ENCODE measurements around the gene CMTM3.
"Not testable (repeated sequence)": the region's sequence is repeated elsewhere in the genome, so short reads cannot be mapped to it uniquely, and the experiment has no call there.

Gene CMTM3

DNA sequence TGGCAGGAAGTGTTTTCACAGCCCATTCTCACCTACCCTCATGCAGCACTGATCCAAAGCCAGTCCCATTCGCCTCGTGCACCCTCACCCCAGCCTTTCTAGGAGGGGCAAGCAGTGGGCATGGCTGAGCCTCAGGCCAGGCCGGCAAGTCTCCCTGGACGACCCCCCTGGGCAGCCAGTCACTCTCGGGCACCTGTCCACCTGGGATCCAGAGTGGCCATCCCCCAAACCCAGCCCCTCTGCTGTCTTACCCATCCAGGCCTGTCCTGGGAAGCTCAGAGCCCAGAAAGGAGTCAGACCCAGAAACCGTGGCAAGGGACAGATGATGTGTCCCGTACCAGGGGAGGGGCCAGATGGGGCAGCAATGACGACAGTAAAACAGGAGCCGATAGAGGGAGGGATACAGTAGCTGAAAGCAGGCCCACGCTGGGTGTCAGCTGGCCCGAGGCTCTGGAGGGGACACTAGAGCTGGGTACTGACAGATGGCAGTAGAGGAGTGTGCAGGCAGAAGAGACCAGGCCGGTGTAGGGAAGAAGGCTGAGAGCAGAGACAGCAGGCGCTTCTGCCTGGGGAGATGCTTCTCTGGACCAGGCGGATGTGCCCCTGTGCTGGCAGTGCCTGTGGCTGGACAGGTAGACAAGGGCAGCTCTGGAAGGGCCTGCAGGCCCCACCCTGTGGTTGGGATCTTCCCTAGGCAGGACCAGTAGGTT lies 5.8 kb downstream of the CMTM3 start:
- no peaks in the 10 kb centered on the region for H3K9me3 ChIP-seq (ENCODE audit: control insufficient read depth, insufficient read depth, low read length)
- peaks cover 16% of the 10 kb centered on the region for H3K36me3 ChIP-seq (ENCODE audit: insufficient read depth, low read length)
- H3K9ac ChIP-seq (ENCODE audit: low read depth, low read length) = no peak overlapping the region
- peaks cover 19% of the 10 kb centered on the region for H3K4me1 ChIP-seq (ENCODE audit: insufficient read depth, low read length)

DNA sequence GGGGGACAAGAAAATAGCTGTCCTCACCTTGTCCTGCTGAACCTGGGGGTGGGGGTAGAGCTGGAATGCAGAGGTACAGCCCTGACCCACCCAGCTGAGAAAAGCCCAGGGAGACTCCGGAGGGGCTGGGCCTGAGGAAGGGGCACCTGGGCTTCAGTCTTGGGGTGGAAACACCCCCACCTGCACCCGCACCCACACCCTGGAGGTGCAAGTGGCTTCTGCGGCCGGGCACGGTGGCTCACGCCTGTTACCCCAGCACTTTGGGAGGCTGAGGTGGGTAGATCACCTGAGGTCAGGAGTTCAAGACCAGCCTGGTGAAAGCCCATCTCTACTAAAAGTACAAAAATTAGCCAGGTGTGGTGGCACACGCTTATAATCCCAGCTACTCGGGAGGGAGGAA lies 7.4 kb downstream of the CMTM3 start:
- H3K36me3 ChIP-seq (ENCODE audit: insufficient read depth, low read length) = peaks cover 16% of the 10 kb centered on the region
- peaks cover 21% of the 10 kb centered on the region for H3K4me1 ChIP-seq (ENCODE audit: insufficient read depth, low read length)
- H3K9me3 ChIP-seq (ENCODE audit: control insufficient read depth, insufficient read depth, low read length); H3K9ac ChIP-seq (ENCODE audit: low read depth, low read length): not testable (repeated sequence)

DNA sequence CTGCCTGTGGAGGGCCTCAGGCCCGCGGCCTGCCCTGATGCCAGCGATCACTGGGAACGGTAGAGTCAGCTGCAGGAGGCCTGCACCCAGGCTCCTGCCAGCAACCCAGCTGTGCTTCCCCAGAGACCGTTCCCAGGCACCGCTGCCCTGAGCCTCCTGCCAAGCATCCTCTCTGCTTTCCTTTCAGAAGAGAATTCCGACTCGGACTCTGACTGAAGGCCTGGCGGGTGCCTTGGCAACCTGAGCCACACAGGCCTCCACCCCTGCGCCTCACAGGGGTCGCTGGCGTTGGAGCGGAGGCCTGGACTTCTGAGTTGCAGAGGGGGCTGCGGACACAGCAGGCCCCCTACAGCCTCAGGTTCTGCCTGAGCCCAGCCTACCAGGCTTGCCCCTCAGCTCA lies 7.9 kb downstream of the CMTM3 start:
- Histone ChIP-seq H3K9me3 (ENCODE audit: control insufficient read depth, insufficient read depth, low read length) (no peaks in the 10 kb centered on the region), H3K9ac (ENCODE audit: low read depth, low read length) (no peak overlapping the region), H3K36me3 (ENCODE audit: insufficient read depth, low read length) (peaks cover 16% of the 10 kb centered on the region), H3K4me1 (ENCODE audit: insufficient read depth, low read length) (peaks cover 25% of the 10 kb centered on the region)

DNA sequence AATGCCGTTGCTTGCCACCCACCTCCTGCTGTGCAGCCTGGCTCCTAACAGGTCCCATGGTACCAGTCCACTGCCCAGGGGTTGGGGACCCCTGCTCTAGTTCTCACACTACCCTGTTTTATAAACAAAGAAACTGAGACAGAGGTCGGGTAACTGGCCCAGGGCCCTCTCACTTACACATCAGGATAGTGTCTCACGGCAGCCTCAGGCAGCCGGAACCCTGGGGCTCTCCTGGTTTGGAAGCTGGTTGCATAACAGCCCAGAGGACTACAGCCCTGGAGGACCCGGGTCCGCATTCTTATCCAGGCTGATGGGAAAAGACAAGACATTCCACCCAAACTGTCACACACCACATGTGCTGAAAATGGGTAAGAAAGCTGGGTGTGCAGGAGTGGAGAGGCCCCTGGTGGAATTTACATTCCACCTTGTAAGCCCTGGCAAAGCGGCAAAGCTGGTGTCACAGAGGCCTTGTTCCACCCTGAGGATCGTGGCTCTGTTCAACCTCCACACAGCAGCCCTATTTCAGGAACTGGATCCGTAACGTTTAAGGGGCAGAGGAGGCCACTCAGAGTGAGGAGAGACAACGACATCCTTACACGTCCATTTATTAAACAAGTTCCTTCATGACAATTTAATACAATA lies 9.8 kb downstream of the CMTM3 start:
- peaks cover 18% of the 10 kb centered on the region for H3K4me1 ChIP-seq (ENCODE audit: insufficient read depth, low read length)
- peaks cover 16% of the 10 kb centered on the region for H3K36me3 ChIP-seq (ENCODE audit: insufficient read depth, low read length)
- H3K9ac ChIP-seq (ENCODE audit: low read depth, low read length) = no peak overlapping the region
- H3K9me3 ChIP-seq (ENCODE audit: control insufficient read depth, insufficient read depth, low read length) = no peaks in the 10 kb centered on the region

DNA sequence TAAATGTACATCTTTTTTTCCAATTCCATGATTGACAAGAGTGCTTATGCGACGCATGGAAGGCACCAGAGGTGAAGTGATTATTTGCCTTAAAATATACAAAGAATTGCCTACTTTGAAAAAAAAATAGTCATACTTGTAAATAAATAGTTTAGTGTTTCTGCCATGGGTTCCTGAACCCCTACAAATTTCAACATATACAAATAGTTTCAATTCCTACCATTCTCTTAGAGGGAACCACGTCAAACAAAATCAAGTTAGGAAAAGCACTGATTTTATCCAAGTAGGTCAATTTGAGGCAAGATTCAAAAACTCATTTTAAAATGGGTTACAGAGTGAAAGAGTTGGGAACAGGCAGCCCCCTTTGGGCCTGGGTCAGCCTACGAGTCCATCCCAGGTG lies 11.7 kb downstream of the CMTM3 start:
- Histone ChIP-seq H3K4me1 (ENCODE audit: insufficient read depth, low read length) (peaks cover 18% of the 10 kb centered on the region), H3K9me3 (ENCODE audit: control insufficient read depth, insufficient read depth, low read length) (no peaks in the 10 kb centered on the region), H3K9ac (ENCODE audit: low read depth, low read length) (no peak overlapping the region), H3K36me3 (ENCODE audit: insufficient read depth, low read length) (peaks cover 14% of the 10 kb centered on the region)

DNA sequence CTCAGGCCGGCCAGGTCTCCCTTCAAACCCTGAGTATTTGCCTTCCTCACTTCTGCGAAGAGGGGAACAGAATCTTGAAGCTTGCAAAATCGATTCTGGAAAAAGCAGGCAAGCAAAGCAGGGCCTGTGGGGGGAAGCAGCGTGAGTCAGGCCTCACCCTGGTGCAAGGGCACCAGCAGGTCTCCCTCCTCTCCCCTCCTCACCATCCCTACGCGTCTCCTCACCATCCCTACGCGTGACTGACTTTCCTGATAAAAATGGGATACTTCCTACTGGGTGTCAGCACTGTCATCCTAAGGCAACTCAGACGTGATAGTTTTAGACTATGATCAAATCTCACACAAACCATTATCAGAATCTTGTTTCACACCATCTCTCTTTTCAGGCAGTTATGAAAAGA lies 12.1 kb downstream of the CMTM3 start:
- no peaks in the 10 kb centered on the region for H3K9me3 ChIP-seq (ENCODE audit: control insufficient read depth, insufficient read depth, low read length)
- no peak overlapping the region for H3K9ac ChIP-seq (ENCODE audit: low read depth, low read length)
- peaks cover 13% of the 10 kb centered on the region for H3K36me3 ChIP-seq (ENCODE audit: insufficient read depth, low read length)
- H3K4me1 ChIP-seq (ENCODE audit: insufficient read depth, low read length) = peaks cover 18% of the 10 kb centered on the region

DNA sequence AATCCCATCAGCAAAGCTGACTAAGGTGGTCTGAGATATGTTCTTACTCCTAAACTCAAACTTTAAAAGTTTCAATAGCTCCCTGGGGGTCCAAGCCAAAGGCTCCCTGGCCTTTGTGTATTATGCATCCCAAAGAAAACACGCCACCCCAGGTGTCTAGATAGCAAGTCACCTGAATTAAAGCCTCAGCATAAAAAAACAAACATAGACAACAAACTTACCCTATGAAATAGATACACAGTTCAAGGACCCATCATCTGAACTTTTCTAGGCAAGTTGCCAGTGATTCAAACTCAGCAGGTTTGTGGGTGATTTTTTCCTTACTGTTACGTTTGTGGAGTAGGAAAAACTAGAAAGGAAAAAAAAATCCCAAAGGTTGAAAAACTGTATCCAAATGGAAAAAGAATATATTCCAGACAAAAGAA lies 12.5 kb downstream of the CMTM3 start:
- Histone ChIP-seq H3K4me1 (ENCODE audit: insufficient read depth, low read length) (peaks cover 18% of the 10 kb centered on the region), H3K36me3 (ENCODE audit: insufficient read depth, low read length) (peaks cover 10% of the 10 kb centered on the region), H3K9ac (ENCODE audit: low read depth, low read length) (no peak overlapping the region), H3K9me3 (ENCODE audit: control insufficient read depth, insufficient read depth, low read length) (no peaks in the 10 kb centered on the region)

DNA sequence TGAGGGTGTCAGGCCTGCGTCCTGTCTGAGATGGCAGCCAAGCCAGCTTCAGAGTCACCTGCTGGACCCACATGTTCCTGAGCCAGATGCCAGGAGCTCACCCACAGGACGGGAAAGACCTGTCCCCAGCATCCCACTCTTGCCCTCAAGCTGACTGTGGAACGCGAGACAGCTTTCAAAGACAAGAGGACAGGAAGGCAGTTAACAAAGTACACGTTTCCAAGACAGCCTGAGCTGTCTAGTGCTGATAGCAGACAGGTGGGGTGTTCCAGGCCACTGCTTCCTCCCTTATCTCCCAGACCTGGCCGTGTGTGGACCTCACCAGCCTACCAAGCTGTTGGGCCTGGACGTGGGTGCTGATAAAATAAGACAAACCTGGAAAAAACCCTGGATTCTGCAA lies 13.2 kb downstream of the CMTM3 start:
- Histone ChIP-seq H3K9me3 (ENCODE audit: control insufficient read depth, insufficient read depth, low read length) (no peaks in the 10 kb centered on the region), H3K36me3 (ENCODE audit: insufficient read depth, low read length) (peaks cover 10% of the 10 kb centered on the region), H3K4me1 (ENCODE audit: insufficient read depth, low read length) (peaks cover 18% of the 10 kb centered on the region), H3K9ac (ENCODE audit: low read depth, low read length) (no peak overlapping the region)

DNA sequence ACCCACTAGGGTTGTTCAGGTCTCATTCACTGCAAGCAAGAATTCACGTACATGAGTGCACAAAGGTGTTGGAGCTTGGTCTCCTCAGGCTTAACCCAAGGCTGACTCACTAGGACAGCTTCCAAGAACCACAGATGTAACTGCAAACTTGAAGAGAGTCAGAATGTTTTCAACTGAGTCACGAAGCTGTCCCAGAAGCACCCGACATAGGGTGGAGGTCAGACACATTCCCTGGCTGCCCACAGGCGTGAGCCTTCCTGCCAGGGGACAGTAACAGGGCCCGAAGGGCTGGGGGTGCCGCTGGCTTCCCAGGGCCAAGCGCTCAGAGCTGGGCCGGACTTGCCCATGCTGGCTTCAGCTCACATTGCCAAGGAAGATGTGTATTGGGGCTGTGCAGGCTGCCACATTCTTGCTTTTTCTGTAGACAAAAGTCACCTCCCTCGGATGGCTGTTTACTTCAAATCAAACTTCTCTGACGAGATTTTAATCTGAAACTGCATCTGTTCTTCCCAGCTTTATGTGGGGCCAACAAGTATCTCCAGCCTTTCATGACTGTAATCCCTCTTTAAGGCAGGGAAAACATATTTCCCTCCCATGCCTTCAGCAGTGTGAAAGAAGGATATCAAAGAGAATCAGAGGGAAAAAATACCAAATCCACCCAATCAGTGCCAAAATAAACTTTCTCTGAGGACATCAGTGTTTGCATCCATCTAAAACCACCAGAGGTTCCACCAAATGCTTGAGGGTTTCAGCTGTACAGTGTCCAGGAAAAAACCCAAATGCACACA lies 14.3 kb downstream of the CMTM3 start:
- Histone ChIP-seq H3K36me3 (ENCODE audit: insufficient read depth, low read length) (peaks cover 3% of the 10 kb centered on the region), H3K9ac (ENCODE audit: low read depth, low read length) (no peak overlapping the region), H3K9me3 (ENCODE audit: control insufficient read depth, insufficient read depth, low read length) (no peaks in the 10 kb centered on the region), H3K4me1 (ENCODE audit: insufficient read depth, low read length) (peaks cover 18% of the 10 kb centered on the region)

DNA sequence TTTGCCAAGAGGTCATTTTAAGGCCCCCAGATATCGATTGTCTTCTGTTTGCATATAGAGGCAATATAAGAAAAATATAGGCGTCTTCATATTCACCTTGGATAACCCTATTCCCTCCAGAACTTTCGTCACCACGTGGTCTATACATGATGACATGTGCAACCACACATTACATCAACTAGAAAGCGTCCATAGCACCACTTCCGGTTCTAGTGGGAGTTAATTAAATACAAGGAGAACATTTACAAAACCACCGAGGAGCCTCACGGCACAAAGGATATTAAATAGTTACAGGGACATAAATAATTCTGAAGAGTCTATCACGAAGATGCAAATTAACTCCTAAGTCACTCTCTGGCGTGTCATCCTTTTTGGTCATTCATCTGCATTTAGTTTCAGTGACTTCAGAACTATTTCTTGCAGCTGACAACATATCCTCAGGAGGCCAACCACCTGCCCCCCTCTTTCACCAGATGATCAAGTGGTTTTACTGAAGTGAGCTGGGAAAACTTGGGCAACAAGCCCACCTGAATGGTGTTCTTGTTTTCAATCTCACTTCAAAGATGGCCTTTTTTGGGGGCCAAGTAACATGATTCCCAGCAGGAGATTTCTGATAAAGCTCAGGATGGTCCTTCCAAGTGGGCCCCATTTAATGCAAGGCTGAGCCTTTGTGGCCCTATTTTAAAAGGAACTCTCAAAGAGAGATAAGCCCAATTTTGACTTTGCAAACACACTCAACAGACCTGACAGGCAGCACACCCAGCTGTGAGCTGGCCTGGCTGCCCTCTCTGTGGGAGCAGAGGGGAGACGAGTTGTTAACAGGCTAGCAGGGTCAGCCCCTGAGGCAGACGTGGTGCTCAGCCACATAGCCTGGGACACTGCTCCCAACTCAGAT lies 15.3 kb downstream of the CMTM3 start:
- peaks cover 18% of the 10 kb centered on the region for H3K4me1 ChIP-seq (ENCODE audit: insufficient read depth, low read length)
- no peaks in the 10 kb centered on the region for H3K9me3 ChIP-seq (ENCODE audit: control insufficient read depth, insufficient read depth, low read length)
- H3K9ac ChIP-seq (ENCODE audit: low read depth, low read length) = no peak overlapping the region

DNA sequence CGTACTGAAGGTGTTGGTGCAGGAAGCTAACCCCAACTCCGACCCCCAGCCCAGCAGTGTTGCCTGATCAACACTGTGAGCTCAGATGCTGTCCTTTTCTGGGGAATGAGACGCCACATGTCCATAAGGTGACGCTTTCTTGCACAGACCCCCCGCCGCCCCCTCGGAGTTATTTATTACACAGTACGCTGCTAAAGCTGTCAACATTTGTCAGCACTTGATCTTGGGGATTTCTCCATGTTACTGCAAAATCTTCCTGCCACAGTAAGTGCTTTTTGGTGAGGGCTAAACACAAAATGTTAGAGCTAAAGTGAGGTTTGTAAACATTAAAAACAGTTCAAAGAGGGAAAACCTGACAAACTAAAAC lies 15.9 kb downstream of the CMTM3 start:
- no peaks in the 10 kb centered on the region for H3K9me3 ChIP-seq (ENCODE audit: control insufficient read depth, insufficient read depth, low read length)
- H3K9ac ChIP-seq (ENCODE audit: low read depth, low read length) = no peak overlapping the region
- H3K4me1 ChIP-seq (ENCODE audit: insufficient read depth, low read length) = peaks cover 18% of the 10 kb centered on the region
- H3K36me3 ChIP-seq (ENCODE audit: insufficient read depth, low read length) = 0 out of 2 replicates have a peak, but pooled peaks cover 3% of the 10 kb centered on the region

More for the DNA sequence above, 15.3 kb downstream of the CMTM3 start:
- peaks cover 3% of the 10 kb centered on the region; the same call in 1 of the 2 replicates for H3K36me3 ChIP-seq (ENCODE audit: insufficient read depth, low read length)

DNA sequence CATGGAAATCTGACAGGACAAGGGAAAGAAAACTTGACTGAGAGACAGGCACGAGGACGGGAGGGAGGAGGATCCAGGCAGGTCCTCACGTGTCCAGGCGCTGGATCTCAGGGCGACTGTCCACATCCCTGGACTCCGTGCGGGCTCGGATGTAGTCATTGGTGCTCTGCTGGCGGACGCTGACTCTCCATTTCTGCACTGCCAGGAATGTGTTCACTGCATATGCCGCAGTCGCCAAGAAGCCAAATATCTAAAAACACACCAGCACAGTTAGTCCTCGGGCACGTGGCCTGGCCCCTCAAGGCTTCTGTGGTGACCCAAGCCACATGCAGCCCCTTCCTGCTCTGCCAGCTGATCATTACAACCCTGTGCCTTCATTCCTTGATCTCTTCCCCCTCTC lies 17.5 kb downstream of the CMTM3 start:
- peaks cover 8% of the 10 kb centered on the region; the same call in 1 of the 2 replicates for H3K4me1 ChIP-seq (ENCODE audit: insufficient read depth, low read length)
- H3K9ac ChIP-seq (ENCODE audit: low read depth, low read length) = no peak overlapping the region
- H3K9me3 ChIP-seq (ENCODE audit: control insufficient read depth, insufficient read depth, low read length) = no peaks in the 10 kb centered on the region
- 0 out of 2 replicates have a peak, but pooled peaks cover 3% of the 10 kb centered on the region for H3K36me3 ChIP-seq (ENCODE audit: insufficient read depth, low read length)

DNA sequence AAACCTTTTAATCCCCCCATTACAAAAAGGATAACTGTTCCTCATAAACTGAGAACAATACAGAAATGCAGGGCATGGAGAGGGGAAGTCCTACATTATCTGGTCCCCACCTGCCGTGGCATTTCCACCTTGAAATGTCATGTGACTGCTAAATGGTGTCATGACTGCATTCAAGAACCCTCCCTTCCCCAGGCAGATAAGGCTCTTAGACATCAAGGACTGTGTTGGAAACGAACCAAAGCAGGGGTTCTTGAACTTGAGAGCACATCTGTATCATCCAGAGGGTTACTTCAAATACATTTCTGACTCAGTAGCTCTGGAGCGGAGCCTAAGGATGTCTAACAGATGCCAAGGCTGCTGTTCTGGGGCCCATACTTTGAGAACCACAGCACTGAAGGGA lies 18.4 kb downstream of the CMTM3 start:
- Histone ChIP-seq H3K9me3 (ENCODE audit: control insufficient read depth, insufficient read depth, low read length) (no peaks in the 10 kb centered on the region), H3K9ac (ENCODE audit: low read depth, low read length) (no peak overlapping the region), H3K36me3 (ENCODE audit: insufficient read depth, low read length) (0 out of 2 replicates have a peak, but pooled peaks cover 3% of the 10 kb centered on the region), H3K4me1 (ENCODE audit: insufficient read depth, low read length) (no peaks in the 10 kb centered on the region; the same call in 1 of the 2 replicates)

DNA sequence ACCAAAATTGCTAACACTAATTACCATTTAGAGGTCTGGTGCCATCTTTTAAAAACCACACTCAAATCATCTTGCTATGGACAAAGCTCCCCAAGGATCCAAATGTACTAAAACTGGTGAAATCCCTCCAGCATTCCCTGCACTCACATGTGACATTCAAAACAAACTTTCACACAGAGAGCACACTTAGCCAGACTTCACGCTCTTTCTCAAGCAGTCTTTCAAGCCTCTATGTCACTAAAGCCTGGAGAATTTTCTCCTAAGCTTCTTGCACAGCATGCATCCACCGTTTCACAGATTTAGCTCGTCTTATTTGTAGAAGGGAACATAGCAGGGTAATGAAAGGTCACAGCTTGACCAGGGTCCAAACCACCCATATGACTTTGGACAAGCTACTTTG lies 19.3 kb downstream of the CMTM3 start:
- H3K36me3 ChIP-seq (ENCODE audit: insufficient read depth, low read length) = 0 out of 2 replicates have a peak, but pooled peaks cover 3% of the 10 kb centered on the region
- H3K4me1 ChIP-seq (ENCODE audit: insufficient read depth, low read length) = no peaks in the 10 kb centered on the region; the same call in 1 of the 2 replicates
- no peak overlapping the region for H3K9ac ChIP-seq (ENCODE audit: low read depth, low read length)
- no peaks in the 10 kb centered on the region for H3K9me3 ChIP-seq (ENCODE audit: control insufficient read depth, insufficient read depth, low read length)
